Stomach (tissue), 9 donors: ENCODE data around the gene CHN2. TPM values are rescaled to one million over a fixed set of nuclear protein-coding genes. Genes with fewer than 3 reads are reported as not detected.

ENCODE experiments used
- DNase-seq, 2 donors: peaks; one replicate each; pipeline versions ENCODE4 v3.0.0 to v3.0.0-alpha.2; 2013 to 2019
- H3K27ac ChIP-seq, 5 donors: fragments of 200-600 bp in 4 of 5; sonication (generic) in 4 of 5; one replicate each; pipeline ENCODE4 v1.5.1; 2013 to 2019; ENCODE audit warnings: mild to moderate bottlenecking in 1 of 5, moderate library complexity in 1 of 5
- H3K27me3 ChIP-seq, 3 donors: fragments of 200-600 bp; sonication (generic); one replicate each; pipeline ENCODE4 v1.5.1; 2017 to 2019; ENCODE audit warnings: mixed run types in 1 of 3
- H3K36me3 ChIP-seq, 4 donors: fragments of 200-600 bp; sonication (generic); 1 replicate in 3 of 4; 2 replicates in 1 of 4; pipeline ENCODE4 v1.5.1; 2016 to 2019
- H3K4me1 ChIP-seq, 4 donors: fragments of 200-600 bp; sonication (generic); one replicate each; pipeline ENCODE4 v1.5.1; 2016 to 2019
- H3K4me3 ChIP-seq, 4 donors: fragments of 200-600 bp; sonication (generic) in 3 of 4; one replicate each; pipeline ENCODE4 v1.5.1; 2016 to 2019; ENCODE audit warnings: mild to moderate bottlenecking in 1 of 4
- H3K9me3 ChIP-seq, 4 donors: fragments of 200-600 bp; sonication (generic); one replicate each; pipeline ENCODE4 v1.5.1; 2016 to 2019
- EP300 ChIP-seq: sonication (generic); formaldehyde crosslinking; IDR thresholded peaks from one replicate; pipeline ENCODE4 v1.6.1; 2017; ENCODE audit warnings: antibody characterized with exemption
- POLR2A ChIP-seq, 4 donors: fragments of 450-650 bp; IDR thresholded peaks; one replicate each; pipeline ENCODE4 v1.6.1; 2016; ENCODE audit warnings: antibody characterized with exemption in 4 of 4, control low read depth in 2 of 4, mild to moderate bottlenecking in 1 of 4, moderate library complexity in 1 of 4
- POLR2AphosphoS5 ChIP-seq, 3 donors: sonication (generic); formaldehyde crosslinking; IDR thresholded peaks; one replicate each; pipeline ENCODE4 v1.6.1; 2016; ENCODE audit warnings: antibody characterized with exemption in 3 of 3
- WGBS, 5 donors: extraction: QIAGEN DNeasy Blood & Tissue Kit in 3 of 5; methylation state at CpG; one replicate each; pipeline versions ENCODE4 v1.1.5 to v1.1.7; 2013 to 2018; 5-methylcytosine and 5-hydroxymethylcytosine counted together
- intact Hi-C: fragments of 100-400 bp; cut with DNase I; formaldehyde crosslinking; loops from one replicate; pipeline ENCODE4 v1.15.1; 2023; ENCODE audit warnings: low total_unique reads
- polyA plus RNA-seq, 3 donors: library from polyadenylated mRNA; stranded (reverse); fragments of 200-250 nt; gene quantifications; one replicate each; pipeline ENCODE4 v1.2.3, GENCODE V29; 2013
- total RNA-seq, 5 donors: library from RNA; depleted of rRNA; stranded (reverse); fragments of >200 nt; gene quantifications; one replicate each; pipeline versions ENCODE4 v1.1.0 to v1.2.3, GENCODE V29; 2014 to 2016
- TF ChIP-seq, protein P1 (sequence below), 7 experiments: fragments of 450-650 bp in 4 of 7; fragments of 200-600 bp in 3 of 7; sonication (generic) in 3 of 7; IDR thresholded peaks; one replicate each; pipeline ENCODE4 v1.5.1; 2016 to 2019; ENCODE audit warnings: antibody characterized with exemption in 7 of 7, control low read depth in 2 of 7, mild to moderate bottlenecking in 1 of 7
- donor health status: healthy with polysubstance abuse.
- donor health status: Bipolar disorder and iron deficiency.
- donor health status: healthy.

CHN2 gene
- total and polyA plus RNA-seq, 8 donors = 2.4 to 47.8 (median 13.8) TPM

DNA sequence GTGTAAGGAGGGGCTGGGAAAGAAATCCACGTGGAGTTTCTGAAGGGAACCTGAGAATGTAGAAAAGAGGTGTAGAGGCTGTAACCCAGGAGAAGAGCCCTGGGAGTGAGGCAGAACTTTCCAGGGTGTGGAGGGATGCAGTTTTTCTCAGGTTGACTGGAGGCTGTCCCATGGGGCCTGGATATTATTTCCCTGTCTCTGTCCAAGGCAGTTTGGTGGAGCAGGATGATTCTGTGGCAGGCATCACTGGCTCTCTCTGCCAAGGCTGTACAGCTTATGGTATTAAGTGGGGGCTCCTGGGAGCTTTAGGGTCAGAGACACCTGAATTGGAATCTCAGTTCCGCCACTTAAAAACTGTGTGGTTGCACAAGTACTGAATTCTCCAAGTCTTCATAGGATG is 81.6 kb downstream of the CHN2 start:
- Histone ChIP-seq H3K4me1 (peaks cover 5 to 26% (median 12%) of the 10 kb centered on the region in 4 donors), H3K27ac (no peak overlapping the region), H3K36me3 (no peaks in the 10 kb centered on the region), H3K27me3 (no peaks in the 10 kb centered on the region), H3K4me3 (no peak overlapping the region), H3K9me3 (no peaks in the 10 kb centered on the region)
- TF ChIP-seq, protein P1, sequence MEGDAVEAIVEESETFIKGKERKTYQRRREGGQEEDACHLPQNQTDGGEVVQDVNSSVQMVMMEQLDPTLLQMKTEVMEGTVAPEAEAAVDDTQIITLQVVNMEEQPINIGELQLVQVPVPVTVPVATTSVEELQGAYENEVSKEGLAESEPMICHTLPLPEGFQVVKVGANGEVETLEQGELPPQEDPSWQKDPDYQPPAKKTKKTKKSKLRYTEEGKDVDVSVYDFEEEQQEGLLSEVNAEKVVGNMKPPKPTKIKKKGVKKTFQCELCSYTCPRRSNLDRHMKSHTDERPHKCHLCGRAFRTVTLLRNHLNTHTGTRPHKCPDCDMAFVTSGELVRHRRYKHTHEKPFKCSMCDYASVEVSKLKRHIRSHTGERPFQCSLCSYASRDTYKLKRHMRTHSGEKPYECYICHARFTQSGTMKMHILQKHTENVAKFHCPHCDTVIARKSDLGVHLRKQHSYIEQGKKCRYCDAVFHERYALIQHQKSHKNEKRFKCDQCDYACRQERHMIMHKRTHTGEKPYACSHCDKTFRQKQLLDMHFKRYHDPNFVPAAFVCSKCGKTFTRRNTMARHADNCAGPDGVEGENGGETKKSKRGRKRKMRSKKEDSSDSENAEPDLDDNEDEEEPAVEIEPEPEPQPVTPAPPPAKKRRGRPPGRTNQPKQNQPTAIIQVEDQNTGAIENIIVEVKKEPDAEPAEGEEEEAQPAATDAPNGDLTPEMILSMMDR (IDR thresholded peaks at IDR 0.05) = no peak
- TF ChIP-seq POLR2AphosphoS5 (IDR thresholded peaks at IDR 0.05) = no peak
- TF ChIP-seq POLR2A (IDR thresholded peaks at IDR 0.05) = no peak
- TF ChIP-seq EP300 = no peak
- intact Hi-C loops = no loop called here
- WGBS, 5 donors = 47 to 54% (median 50%) methylated on average over 2 of the region's 2 CpGs
- DNase-seq = no peak

DNA sequence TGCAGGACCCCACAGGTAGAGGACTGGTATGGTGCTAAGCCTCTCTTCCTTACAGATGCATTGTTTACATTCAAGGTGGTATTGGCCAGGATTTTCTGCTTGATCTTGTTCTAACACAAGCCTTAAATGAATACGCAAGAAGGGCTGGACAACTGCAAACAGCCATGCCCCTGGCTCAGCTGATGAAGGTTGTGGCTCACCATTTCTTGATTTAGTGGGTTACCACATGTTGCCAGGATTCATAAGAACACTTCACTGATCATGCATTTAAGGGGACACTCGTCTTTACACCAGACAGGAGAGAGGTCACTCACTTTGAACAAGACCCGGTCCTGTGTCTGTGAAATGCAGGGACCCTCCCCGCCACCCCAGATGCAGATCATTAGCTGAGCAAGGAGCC is 82.2 kb downstream of the CHN2 start:
- H3K27ac ChIP-seq = no peak overlapping the region
- no peaks in the 10 kb centered on the region for H3K27me3 ChIP-seq
- no peak overlapping the region for H3K4me3 ChIP-seq
- intact Hi-C loops = no loop called here
- no peaks in the 10 kb centered on the region for H3K36me3 ChIP-seq
- WGBS, 5 donors = 87 to 95% (median 91%) methylated on average over 4 of the region's 4 CpGs
- no peak for TF ChIP-seq POLR2AphosphoS5 (IDR thresholded peaks at IDR 0.05)
- TF ChIP-seq, protein P1 (IDR thresholded peaks at IDR 0.05) = no peak
- no peak for TF ChIP-seq EP300
- TF ChIP-seq POLR2A (IDR thresholded peaks at IDR 0.05) = no peak
- DNase-seq = no peak
- H3K4me1 ChIP-seq = peaks cover 0 to 26% (median 9%) of the 10 kb centered on the region in 4 donors
- no peaks in the 10 kb centered on the region for H3K9me3 ChIP-seq

DNA sequence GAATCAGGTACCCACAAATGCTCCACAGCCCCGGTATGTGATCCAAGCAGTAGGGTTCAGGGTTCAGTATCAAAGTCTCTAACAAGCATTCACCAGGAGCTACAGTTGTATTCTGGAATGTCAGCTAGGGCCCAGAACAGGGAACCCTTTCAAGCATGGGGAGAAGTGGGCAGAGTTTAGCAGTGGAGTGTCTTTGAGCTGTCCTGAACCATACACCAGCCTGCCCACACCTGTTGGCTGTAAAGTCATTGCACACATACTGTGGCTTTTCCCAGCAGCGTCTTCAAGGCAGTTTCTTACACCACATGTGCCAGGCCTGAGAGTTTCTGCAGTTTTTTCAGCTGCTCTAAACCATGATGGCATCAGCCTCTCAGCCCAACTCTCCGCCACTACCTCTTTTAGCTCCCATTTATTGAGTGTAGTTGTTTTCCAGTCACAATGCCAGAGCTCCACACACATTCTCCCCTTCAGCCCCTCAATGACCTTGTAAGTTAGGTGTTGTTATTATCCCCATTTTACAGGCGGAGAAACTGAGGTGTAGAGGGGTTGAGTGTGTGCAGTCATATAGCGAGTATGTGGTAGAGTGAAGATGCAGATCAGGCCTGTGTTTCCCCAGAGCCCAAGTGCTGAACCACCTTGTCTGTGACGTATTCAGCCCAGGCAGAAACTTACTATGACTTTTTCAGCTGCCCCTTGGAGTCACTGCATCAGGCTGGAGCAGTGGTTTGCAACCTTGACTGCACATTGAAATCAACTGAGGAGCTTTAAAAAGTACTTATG is 83.1 kb downstream of the CHN2 start:
- DNase-seq = no peak
- TF ChIP-seq, protein P1 (IDR thresholded peaks at IDR 0.05) = no peak
- TF ChIP-seq POLR2A (IDR thresholded peaks at IDR 0.05) = no peak
- no peak for TF ChIP-seq EP300
- TF ChIP-seq POLR2AphosphoS5 (IDR thresholded peaks at IDR 0.05) = no peak
- WGBS, 5 donors = 83 to 93% (median 85%) methylated on average over 6 of the region's 6 CpGs
- H3K4me1 ChIP-seq = peaks cover 0 to 24% (median 7%) of the 10 kb centered on the region in 4 donors
- no peaks in the 10 kb centered on the region for H3K36me3 ChIP-seq
- H3K9me3 ChIP-seq = no peaks in the 10 kb centered on the region
- no peak overlapping the region for H3K4me3 ChIP-seq
- no peaks in the 10 kb centered on the region for H3K27me3 ChIP-seq
- H3K27ac ChIP-seq = no peak overlapping the region
- intact Hi-C loops = no loop called here

DNA sequence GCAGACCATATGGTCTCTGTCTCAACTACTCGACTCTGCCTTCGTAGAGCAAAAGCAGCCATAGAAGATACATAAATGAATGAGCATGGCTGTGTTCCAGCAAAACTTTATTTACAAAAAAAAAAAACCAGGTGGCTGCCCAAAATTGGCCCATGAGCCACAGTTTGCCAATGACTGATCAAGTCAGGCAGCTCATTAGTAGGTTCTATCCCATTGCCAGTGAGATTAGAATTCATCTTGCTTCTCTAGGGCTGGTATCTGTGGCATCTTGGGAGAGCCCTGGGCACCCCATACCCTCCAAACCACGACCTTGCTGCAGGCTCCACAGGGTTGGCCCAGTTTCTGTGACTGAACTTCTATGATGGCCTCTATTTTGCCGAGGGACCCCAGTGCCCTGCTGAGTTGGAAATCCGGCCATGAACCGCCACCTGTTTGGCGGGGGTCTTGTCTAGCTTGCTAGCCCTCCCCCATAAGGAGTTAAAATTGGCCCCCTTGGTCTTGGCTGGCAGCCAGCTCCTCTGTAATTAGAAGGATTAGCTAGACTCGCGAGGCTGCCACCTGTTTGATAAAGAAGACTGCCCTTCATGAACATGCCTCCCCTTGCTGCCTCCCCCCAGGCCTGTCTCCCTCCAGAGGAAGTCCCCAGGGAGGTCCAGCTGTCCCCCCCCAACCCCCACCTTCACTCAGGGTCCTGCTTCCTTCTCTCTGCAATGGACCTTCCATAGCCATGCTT is 83.9 kb downstream of the CHN2 start:
- Histone ChIP-seq H3K27ac (no peak overlapping the region), H3K4me1 (peaks cover 0 to 24% (median 7%) of the 10 kb centered on the region in 4 donors), H3K9me3 (no peaks in the 10 kb centered on the region), H3K36me3 (no peaks in the 10 kb centered on the region), H3K4me3 (no peak overlapping the region), H3K27me3 (no peaks in the 10 kb centered on the region)
- WGBS, 5 donors = 67 to 77% (median 73%) methylated on average over 9 of the region's 9 CpGs
- intact Hi-C loops = no loop called here
- no peak for TF ChIP-seq POLR2A (IDR thresholded peaks at IDR 0.05)
- no peak for TF ChIP-seq EP300
- TF ChIP-seq, protein P1 (IDR thresholded peaks at IDR 0.05) = no peak
- TF ChIP-seq POLR2AphosphoS5 (IDR thresholded peaks at IDR 0.05) = no peak
- DNase-seq = no peak
